Measurements from ENCODE around the gene DDX10.

- no peak for TF ChIP-seq EZH2 (IDR thresholded peaks at IDR 0.05; ENCODE audit: borderline replicate concordance, low read depth, low read length, poor library complexity, severe bottlenecking)
- TF ChIP-seq, protein P1, sequence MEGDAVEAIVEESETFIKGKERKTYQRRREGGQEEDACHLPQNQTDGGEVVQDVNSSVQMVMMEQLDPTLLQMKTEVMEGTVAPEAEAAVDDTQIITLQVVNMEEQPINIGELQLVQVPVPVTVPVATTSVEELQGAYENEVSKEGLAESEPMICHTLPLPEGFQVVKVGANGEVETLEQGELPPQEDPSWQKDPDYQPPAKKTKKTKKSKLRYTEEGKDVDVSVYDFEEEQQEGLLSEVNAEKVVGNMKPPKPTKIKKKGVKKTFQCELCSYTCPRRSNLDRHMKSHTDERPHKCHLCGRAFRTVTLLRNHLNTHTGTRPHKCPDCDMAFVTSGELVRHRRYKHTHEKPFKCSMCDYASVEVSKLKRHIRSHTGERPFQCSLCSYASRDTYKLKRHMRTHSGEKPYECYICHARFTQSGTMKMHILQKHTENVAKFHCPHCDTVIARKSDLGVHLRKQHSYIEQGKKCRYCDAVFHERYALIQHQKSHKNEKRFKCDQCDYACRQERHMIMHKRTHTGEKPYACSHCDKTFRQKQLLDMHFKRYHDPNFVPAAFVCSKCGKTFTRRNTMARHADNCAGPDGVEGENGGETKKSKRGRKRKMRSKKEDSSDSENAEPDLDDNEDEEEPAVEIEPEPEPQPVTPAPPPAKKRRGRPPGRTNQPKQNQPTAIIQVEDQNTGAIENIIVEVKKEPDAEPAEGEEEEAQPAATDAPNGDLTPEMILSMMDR (conservative IDR thresholded peaks at IDR 0.05; ENCODE audit: low read depth, low read length), result no peak
These were observed 200.5 kb downstream of the DDX10 start for GRCh38 chr11:108865406-108865805.

All from A673 (cell line).